Measurements from ENCODE around the gene BRIX1. TPM values are rescaled to one million over a fixed set of nuclear protein-coding genes. Genes with fewer than 3 reads are reported as not detected.
A peak's percentile ranks its signal among the peaks of the same experiment; 100 is the strongest.
"Not testable (repeated sequence)": the region's sequence is repeated elsewhere in the genome, so short reads cannot be mapped to it uniquely, and the experiment has no call there.

The BRIX1 gene
- total RNA-seq, 4 donors from 2014 or later = 14.6 to 57.8 (median 23.8) TPM

GRCh38 chr5:34957321-34957720 lies 41.8 kb downstream of the BRIX1 start:
- DNase-seq (ENCODE audit: low spot score) (no peak), ATAC-seq (ENCODE audit: low FRiP score) (no peak)
- no peak for TF ChIP-seq CTCF (IDR thresholded peaks at IDR 0.05)

- no peak for ATAC-seq (ENCODE audit: low FRiP score)
- TF ChIP-seq CTCF (IDR thresholded peaks at IDR 0.05) = no peak
- no peak for DNase-seq (ENCODE audit: low spot score)
These were observed 42.6 kb downstream of the BRIX1 start for GRCh38 chr5:34957857-34958690.

- ATAC-seq (ENCODE audit: low FRiP score) = peak; percentile 14
- no peak for DNase-seq (ENCODE audit: low spot score)
- TF ChIP-seq CTCF (IDR thresholded peaks at IDR 0.05) = no peak
These were observed 43.8 kb downstream of the BRIX1 start for GRCh38 chr5:34959323-34959722.

GRCh38 chr5:34967540-34967939 lies 52.0 kb downstream of the BRIX1 start:
- DNase-seq (ENCODE audit: low spot score) = no peak
- ATAC-seq (ENCODE audit: low FRiP score) = no peak
- no peak for TF ChIP-seq CTCF (IDR thresholded peaks at IDR 0.05)

- no peak for ATAC-seq (ENCODE audit: low FRiP score)
- DNase-seq (ENCODE audit: low spot score) = no peak
- no peak for TF ChIP-seq CTCF (IDR thresholded peaks at IDR 0.05)
These were observed 52.7 kb downstream of the BRIX1 start for GRCh38 chr5:34968258-34968657.

GRCh38 chr5:34970552-34970951 lies 55.0 kb downstream of the BRIX1 start:
- TF ChIP-seq CTCF (IDR thresholded peaks at IDR 0.05) = no peak
- DNase-seq (ENCODE audit: low spot score) = no peak
- no peak for ATAC-seq (ENCODE audit: low FRiP score)

GRCh38 chr5:34971655-34972054 lies 56.1 kb downstream of the BRIX1 start:
- DNase-seq (ENCODE audit: low spot score); ATAC-seq (ENCODE audit: low FRiP score): not testable (repeated sequence)

Other genes starting within 250 kb of the BRIX1 start
- gene TTC23L, start 76.5 kb upstream of the BRIX1 start, total RNA-seq = not detected
- gene RAD1, start 207 bp upstream of the BRIX1 start, total RNA-seq = 10 to 100 TPM; 12.3 to 22.9 (median 16.0) TPM
- 10 to 100 TPM; 26.2 to 38.9 (median 30.1) TPM for gene DNAJC21, start 13.8 kb downstream of the BRIX1 start, total RNA-seq
- gene AGXT2, start 132.2 kb downstream of the BRIX1 start, total RNA-seq = not detected

Measured in omental fat pad (tissue), 4 donors.